ENCODE results near the gene PCDH9. TPM values are rescaled to one million over a fixed set of nuclear protein-coding genes. Genes with fewer than 3 reads are reported as not detected.

Gene PCDH9
- total and polyA plus RNA-seq, 2 of the 4 experiments (the other 2 are of a cell fraction) = 2.2 to 10.2 TPM

GRCh38 chr13:66378894-66379293, 851.2 kb downstream of the PCDH9 start:
- Histone ChIP-seq H3K27ac (ENCODE audit: insufficient read depth, low read length) (no peak overlapping the region), H2BK15ac (ENCODE audit: low read depth, low read length) (no peak overlapping the region), H3K14ac (replicated peaks; ENCODE audit: low read depth, low read length) (no peak overlapping the region), H4K20me1 (ENCODE audit: insufficient read depth, low read length) (no peaks in the 10 kb centered on the region), H4K91ac (ENCODE audit: insufficient read depth, low read depth, low read length) (no peak overlapping the region), H3K79me1 (ENCODE audit: low read depth in 1 of 2, low read length in 2 of 2) (no peaks in the 10 kb centered on the region), H3K23ac (ENCODE audit: low read depth, low read length) (no peak overlapping the region), H3K4ac (ENCODE audit: low read depth, low read length) (no peak overlapping the region), H2BK120ac (ENCODE audit: low read depth, low read length) (no peak overlapping the region), H2BK5ac (ENCODE audit: low read depth, low read length, poor library complexity, severe bottlenecking) (no peak overlapping the region), H3K18ac (ENCODE audit: low read depth, low read length) (no peak overlapping the region), H2AK9ac (replicated peaks; ENCODE audit: low read depth, low read length, poor library complexity) (no peak overlapping the region), H4K5ac (ENCODE audit: low read depth, low read length) (no peak overlapping the region), H2AK5ac (ENCODE audit: low read depth, low read length) (no peak overlapping the region), H4K8ac (ENCODE audit: low read depth in 2 of 2, low read length in 2 of 2) (no peak overlapping the region), H3K9me1 (ENCODE audit: insufficient read depth, low read length) (no peaks in the 10 kb centered on the region), H2AFZ (replicated peaks; ENCODE audit: low read length, poor library complexity) (no peak overlapping the region), H3K36me3 (ENCODE audit: control insufficient read depth, insufficient read depth, low read length) (no peaks in the 10 kb centered on the region), H2BK20ac (ENCODE audit: low read depth, low read length) (no peak overlapping the region), H3K4me3 (ENCODE audit: insufficient read depth, low read depth, low read length) (no peak overlapping the region), H3K4me2 (ENCODE audit: low read depth, low read length) (no peak overlapping the region), H3K4me1 (ENCODE audit: control insufficient read depth, insufficient read depth, low read length) (no peaks in the 10 kb centered on the region), H3K27me3 (ENCODE audit: control insufficient read depth, insufficient read depth, low read length) (no peaks in the 10 kb centered on the region), H3K9ac (ENCODE audit: low read depth, low read length) (no peak overlapping the region), H3K9me3 (ENCODE audit: control insufficient read depth, insufficient read depth, low read length) (no peaks in the 10 kb centered on the region), H3K56ac (ENCODE audit: extremely low read depth, insufficient read depth, low read length) (no peak overlapping the region)
- no peak for TF ChIP-seq MAFK (IDR thresholded peaks at IDR 0.05; ENCODE audit: low read depth, low read length)
- no CpG with 5 or more reads among the region's 3 CpGs for WGBS, 2 experiments (ENCODE audit: extremely low coverage in 2 of 2, insufficient read length in 1 of 2)
- dilution Hi-C loops (cut with HindIII; ENCODE audit: low sequenced_read_pairs, unreplicated experiment) (no loop called here), intact Hi-C loops (cut with micrococcal nuclease) (no loop called here), in situ Hi-C loops (cut with MboI; ENCODE audit: low sequenced_read_pairs) (no loop called here)
- ATAC-seq (ENCODE audit: low read depth) = no peak
- CTCF ChIA-PET = no interaction called here
- BruUV-seq (replicated peaks) = no TSS peak
- no peak for DNase-seq
- POLR2A ChIA-PET (ENCODE audit: unreplicated experiment) = no interaction called here

Data from IMR-90 (cell line).